Panc1 (cell line): Measurements from ENCODE around the gene ESRRA. TPM values are rescaled to one million over a fixed set of nuclear protein-coding genes. Genes with fewer than 3 reads are reported as not detected.

ENCODE experiments used
- ATAC-seq: fragments of 200-7000 bp; cut with Tn5 transposase; 2 replicates; pipeline ENCODE4 v1.9.1; 2020; ENCODE audit warnings: mild to moderate bottlenecking, moderate library complexity
- BruUV-seq: library from RNA; stranded (reverse); fragments of 400-500 nt; replicated peaks from 2 replicates; lab custom pipeline; 2021; lab: Mats Ljungman, UMichigan
- CTCF ChIA-PET: fragments of 300-600 bp; sonication (Branson Sonifier 250); formaldehyde crosslinking; loops from one replicate; lab custom pipeline; 2022; ENCODE audit warnings: antibody characterized with exemption; lab: Charles Lee
- POLR2A ChIA-PET: fragments of 300-600 bp; sonication (Branson Sonifier 250); formaldehyde crosslinking; loops from one replicate; lab custom pipeline; 2022; ENCODE audit warnings: antibody characterized with exemption; lab: Charles Lee
- DNase-seq: peaks from one replicate; pipeline ENCODE4 v3.0.0-alpha.2; 2010; ENCODE audit warnings: low read depth, low spot score
- H3K27ac ChIP-seq: 2 replicates; pipeline ENCODE4 v1.5.1; 2011; ENCODE audit warnings: mild to moderate bottlenecking, low read length, inconsistent platforms
- H3K27me3 ChIP-seq: fragments of 200-500 bp; sonication (Bioruptor generic); 2 replicates; pipeline ENCODE4 v1.6.0; 2014; ENCODE audit warnings: low read length, inconsistent platforms; ENCODE audit not compliant: control insufficient read depth, insufficient read depth
- H3K36me3 ChIP-seq: fragments of 200-500 bp; sonication (Bioruptor generic); 2 replicates; pipeline ENCODE4 v1.5.1; 2014; ENCODE audit warnings: inconsistent platforms, mild to moderate bottlenecking, low read length, moderate library complexity; ENCODE audit not compliant: control insufficient read depth, insufficient read depth
- H3K4me1 ChIP-seq: 2 replicates; pipeline ENCODE4 v1.5.1; 2011; ENCODE audit warnings: inconsistent platforms, mild to moderate bottlenecking, low read length, moderate library complexity; ENCODE audit not compliant: control insufficient read depth, insufficient read depth
- H3K4me3 ChIP-seq, 2 experiments: 2 replicates each; pipeline ENCODE4 v1.5.1; 2011 to 2012; ENCODE audit warnings: low read depth in 2 of 2, low read length in 2 of 2, mild to moderate bottlenecking in 2 of 2, inconsistent platforms in 1 of 2, moderate library complexity in 1 of 2
- H3K9me3 ChIP-seq: fragments of 200-500 bp; sonication (Bioruptor generic); 2 replicates; pipeline ENCODE4 v1.5.1; 2014; ENCODE audit warnings: low read depth, mild to moderate bottlenecking, inconsistent platforms, low read length, moderate library complexity; ENCODE audit not compliant: control insufficient read depth, insufficient read depth
- POLR2AphosphoS5 ChIP-seq: IDR thresholded peaks from 2 replicates; pipeline ENCODE4 v1.6.1; 2012; ENCODE audit warnings: mild to moderate bottlenecking, low read depth, low read length, moderate library complexity
- SIN3A ChIP-seq: IDR thresholded peaks from 2 replicates; pipeline ENCODE4 v1.6.1; 2012; ENCODE audit warnings: low read depth, mild to moderate bottlenecking, low read length, moderate library complexity, borderline replicate concordance; ENCODE audit not compliant: insufficient read depth
- TCF7L2 ChIP-seq: IDR thresholded peaks from 2 replicates; pipeline ENCODE4 v1.6.1; 2011; ENCODE audit warnings: mild to moderate bottlenecking, low read depth, low read length, inconsistent platforms
- in situ Hi-C: cut with HindIII; loops from 2 replicates; pipeline ENCODE4 v1.10.0; 2016; ENCODE audit warnings: low sequenced_read_pairs, low pct_unique_long_range_greater_than_20kb
- intact Hi-C: fragments of 100-400 bp; cut with micrococcal nuclease; formaldehyde crosslinking; loops from one replicate; pipeline ENCODE4 v1.10.0; 2022; ENCODE audit not compliant: unreplicated experiment
- total RNA-seq: library from RNA; stranded (reverse); gene quantifications from one replicate; pipeline ENCODE4 v1.2.1, GENCODE V29; 2021; ENCODE audit not compliant: unreplicated experiment
- TF ChIP-seq, protein P1 (sequence below), 2 experiments: IDR thresholded peaks; 2 replicates each; pipeline ENCODE4 v1.6.1; 2011 to 2012; ENCODE audit warnings: low read depth in 2 of 2, control low read depth in 1 of 2, low read length in 1 of 2, mild to moderate bottlenecking in 1 of 2, moderate library complexity in 1 of 2; ENCODE audit not compliant: insufficient read depth in 1 of 2
- TF ChIP-seq, protein P2 (sequence below): fragments of 450-650 bp; IDR thresholded peaks from 2 replicates; pipeline ENCODE4 v1.5.1; 2017; ENCODE audit warnings: mild to moderate bottlenecking

Gene ESRRA
- total RNA-seq, 1 experiment from 2014 or later = 81.6 TPM

- Histone ChIP-seq H3K4me1 (peaks cover 16% of the 10 kb centered on the region), H3K36me3 (no peaks in the 10 kb centered on the region; the same call in 1 of the 2 replicates), H3K9me3 (no peaks in the 10 kb centered on the region), H3K27me3 (no peaks in the 10 kb centered on the region), H3K4me3 (no peak overlapping the region), H3K27ac (no peak overlapping the region)
- intact Hi-C loops = no loop called here
- TF ChIP-seq, protein P1, sequence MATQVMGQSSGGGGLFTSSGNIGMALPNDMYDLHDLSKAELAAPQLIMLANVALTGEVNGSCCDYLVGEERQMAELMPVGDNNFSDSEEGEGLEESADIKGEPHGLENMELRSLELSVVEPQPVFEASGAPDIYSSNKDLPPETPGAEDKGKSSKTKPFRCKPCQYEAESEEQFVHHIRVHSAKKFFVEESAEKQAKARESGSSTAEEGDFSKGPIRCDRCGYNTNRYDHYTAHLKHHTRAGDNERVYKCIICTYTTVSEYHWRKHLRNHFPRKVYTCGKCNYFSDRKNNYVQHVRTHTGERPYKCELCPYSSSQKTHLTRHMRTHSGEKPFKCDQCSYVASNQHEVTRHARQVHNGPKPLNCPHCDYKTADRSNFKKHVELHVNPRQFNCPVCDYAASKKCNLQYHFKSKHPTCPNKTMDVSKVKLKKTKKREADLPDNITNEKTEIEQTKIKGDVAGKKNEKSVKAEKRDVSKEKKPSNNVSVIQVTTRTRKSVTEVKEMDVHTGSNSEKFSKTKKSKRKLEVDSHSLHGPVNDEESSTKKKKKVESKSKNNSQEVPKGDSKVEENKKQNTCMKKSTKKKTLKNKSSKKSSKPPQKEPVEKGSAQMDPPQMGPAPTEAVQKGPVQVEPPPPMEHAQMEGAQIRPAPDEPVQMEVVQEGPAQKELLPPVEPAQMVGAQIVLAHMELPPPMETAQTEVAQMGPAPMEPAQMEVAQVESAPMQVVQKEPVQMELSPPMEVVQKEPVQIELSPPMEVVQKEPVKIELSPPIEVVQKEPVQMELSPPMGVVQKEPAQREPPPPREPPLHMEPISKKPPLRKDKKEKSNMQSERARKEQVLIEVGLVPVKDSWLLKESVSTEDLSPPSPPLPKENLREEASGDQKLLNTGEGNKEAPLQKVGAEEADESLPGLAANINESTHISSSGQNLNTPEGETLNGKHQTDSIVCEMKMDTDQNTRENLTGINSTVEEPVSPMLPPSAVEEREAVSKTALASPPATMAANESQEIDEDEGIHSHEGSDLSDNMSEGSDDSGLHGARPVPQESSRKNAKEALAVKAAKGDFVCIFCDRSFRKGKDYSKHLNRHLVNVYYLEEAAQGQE (IDR thresholded peaks at IDR 0.05; ENCODE audit: insufficient read depth in 1 of 2, low read depth in 2 of 2, low read length in 1 of 2) = no peak
- TF ChIP-seq, protein P2, sequence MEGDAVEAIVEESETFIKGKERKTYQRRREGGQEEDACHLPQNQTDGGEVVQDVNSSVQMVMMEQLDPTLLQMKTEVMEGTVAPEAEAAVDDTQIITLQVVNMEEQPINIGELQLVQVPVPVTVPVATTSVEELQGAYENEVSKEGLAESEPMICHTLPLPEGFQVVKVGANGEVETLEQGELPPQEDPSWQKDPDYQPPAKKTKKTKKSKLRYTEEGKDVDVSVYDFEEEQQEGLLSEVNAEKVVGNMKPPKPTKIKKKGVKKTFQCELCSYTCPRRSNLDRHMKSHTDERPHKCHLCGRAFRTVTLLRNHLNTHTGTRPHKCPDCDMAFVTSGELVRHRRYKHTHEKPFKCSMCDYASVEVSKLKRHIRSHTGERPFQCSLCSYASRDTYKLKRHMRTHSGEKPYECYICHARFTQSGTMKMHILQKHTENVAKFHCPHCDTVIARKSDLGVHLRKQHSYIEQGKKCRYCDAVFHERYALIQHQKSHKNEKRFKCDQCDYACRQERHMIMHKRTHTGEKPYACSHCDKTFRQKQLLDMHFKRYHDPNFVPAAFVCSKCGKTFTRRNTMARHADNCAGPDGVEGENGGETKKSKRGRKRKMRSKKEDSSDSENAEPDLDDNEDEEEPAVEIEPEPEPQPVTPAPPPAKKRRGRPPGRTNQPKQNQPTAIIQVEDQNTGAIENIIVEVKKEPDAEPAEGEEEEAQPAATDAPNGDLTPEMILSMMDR = no peak
- TF ChIP-seq TCF7L2 = no peak
- TF ChIP-seq POLR2AphosphoS5 = no peak
- TF ChIP-seq SIN3A = no peak
- in situ Hi-C loops = no loop called here
- DNase-seq (no peak), ATAC-seq (no peak)
- no TSS peak for BruUV-seq
- POLR2A ChIA-PET = no interaction called here
- CTCF ChIA-PET = no interaction called here
Measured at GRCh38 chr11:64265176-64266160, 39.9 kb upstream of the ESRRA start.

GRCh38 chr11:64266339-64266738 is 39.0 kb upstream of the ESRRA start:
- H3K27ac ChIP-seq = no peak overlapping the region
- no peaks in the 10 kb centered on the region for H3K9me3 ChIP-seq
- no peak for TF ChIP-seq POLR2AphosphoS5
- TF ChIP-seq SIN3A = no peak
- no peak for TF ChIP-seq TCF7L2
- TF ChIP-seq, protein P1 (IDR thresholded peaks at IDR 0.05; ENCODE audit: insufficient read depth in 1 of 2, low read depth in 2 of 2, low read length in 1 of 2) = no peak
- TF ChIP-seq, protein P2 = no peak
- no TSS peak for BruUV-seq
- no peaks in the 10 kb centered on the region for H3K27me3 ChIP-seq
- ChIA-PET CTCF (no interaction called here), POLR2A (no interaction called here)
- intact Hi-C loops (no loop called here), in situ Hi-C loops (no loop called here)
- no peak for DNase-seq
- ATAC-seq = no peak
- H3K36me3 ChIP-seq = no peaks in the 10 kb centered on the region; the same call in 1 of the 2 replicates
- no peak overlapping the region for H3K4me3 ChIP-seq
- peaks cover 16% of the 10 kb centered on the region for H3K4me1 ChIP-seq
